HG03520 (cell line): ENCODE results near the gene TMEM218.
"Not testable (repeated sequence)": the region's sequence is repeated elsewhere in the genome, so short reads cannot be mapped to it uniquely, and the experiment has no call there.

Experiments used
- ATAC-seq: cut with Tn5 transposase; IDR thresholded peaks from one replicate; pipeline ENCODE4 v1.9.1; 2021; ENCODE audit warnings: mild to moderate bottlenecking, moderate library complexity; ENCODE audit not compliant: unreplicated experiment

The TMEM218 gene

GRCh38 chr11:125091247-125091876, 20.1 kb downstream of the TMEM218 start:
- ATAC-seq = no peak

GRCh38 chr11:125090816-125091215, 20.6 kb downstream of the TMEM218 start:
- ATAC-seq = no peak

- not testable (repeated sequence) for ATAC-seq
These were observed 21.3 kb downstream of the TMEM218 start for GRCh38 chr11:125090151-125090550.

GRCh38 chr11:125089481-125089880, 21.9 kb downstream of the TMEM218 start:
- not testable (repeated sequence) for ATAC-seq

- ATAC-seq = no peak
These were observed 22.6 kb downstream of the TMEM218 start for GRCh38 chr11:125088576-125089455.

- no peak for ATAC-seq
These were observed 23.3 kb downstream of the TMEM218 start for GRCh38 chr11:125088123-125088522.

GRCh38 chr11:125086633-125087296, 24.7 kb downstream of the TMEM218 start:
- ATAC-seq = no peak

- ATAC-seq = no peak
These were observed 25.9 kb downstream of the TMEM218 start for GRCh38 chr11:125085301-125086081.

GRCh38 chr11:125084761-125085231, 26.6 kb downstream of the TMEM218 start:
- ATAC-seq = no peak

GRCh38 chr11:125084057-125084416, 27.4 kb downstream of the TMEM218 start:
- no peak for ATAC-seq

GRCh38 chr11:125083312-125084056, 27.9 kb downstream of the TMEM218 start:
- ATAC-seq = no peak

- ATAC-seq = no peak
These were observed 28.7 kb downstream of the TMEM218 start for GRCh38 chr11:125082611-125083311.

GRCh38 chr11:125082040-125082439, 29.4 kb downstream of the TMEM218 start:
- ATAC-seq = no peak

GRCh38 chr11:125081098-125081798, 30.2 kb downstream of the TMEM218 start:
- ATAC-seq = no peak

GRCh38 chr11:125080531-125080911, 30.9 kb downstream of the TMEM218 start:
- ATAC-seq = no peak

GRCh38 chr11:125079878-125080530, 31.4 kb downstream of the TMEM218 start:
- ATAC-seq = no peak

GRCh38 chr11:125079151-125079877, 32.1 kb downstream of the TMEM218 start:
- no peak for ATAC-seq
